ENCODE measurements around the gene ALS2CL.

ALS2CL gene

GRCh38 chr3:46707601-46708011 lies 14.1 kb upstream of the ALS2CL start:
- H3K79me2 ChIP-seq (ENCODE audit: low read length) = no peaks in the 10 kb centered on the region
- TF ChIP-seq EZH2 (optimal IDR thresholded peaks at IDR 0.05; ENCODE audit: low read depth, low read length) (no peak), EZH2phosphoT487 (IDR thresholded peaks at IDR 0.05; ENCODE audit: low read length) (no peak)
- TF ChIP-seq, protein P1, sequence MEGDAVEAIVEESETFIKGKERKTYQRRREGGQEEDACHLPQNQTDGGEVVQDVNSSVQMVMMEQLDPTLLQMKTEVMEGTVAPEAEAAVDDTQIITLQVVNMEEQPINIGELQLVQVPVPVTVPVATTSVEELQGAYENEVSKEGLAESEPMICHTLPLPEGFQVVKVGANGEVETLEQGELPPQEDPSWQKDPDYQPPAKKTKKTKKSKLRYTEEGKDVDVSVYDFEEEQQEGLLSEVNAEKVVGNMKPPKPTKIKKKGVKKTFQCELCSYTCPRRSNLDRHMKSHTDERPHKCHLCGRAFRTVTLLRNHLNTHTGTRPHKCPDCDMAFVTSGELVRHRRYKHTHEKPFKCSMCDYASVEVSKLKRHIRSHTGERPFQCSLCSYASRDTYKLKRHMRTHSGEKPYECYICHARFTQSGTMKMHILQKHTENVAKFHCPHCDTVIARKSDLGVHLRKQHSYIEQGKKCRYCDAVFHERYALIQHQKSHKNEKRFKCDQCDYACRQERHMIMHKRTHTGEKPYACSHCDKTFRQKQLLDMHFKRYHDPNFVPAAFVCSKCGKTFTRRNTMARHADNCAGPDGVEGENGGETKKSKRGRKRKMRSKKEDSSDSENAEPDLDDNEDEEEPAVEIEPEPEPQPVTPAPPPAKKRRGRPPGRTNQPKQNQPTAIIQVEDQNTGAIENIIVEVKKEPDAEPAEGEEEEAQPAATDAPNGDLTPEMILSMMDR (IDR thresholded peaks at IDR 0.05; ENCODE audit: low read length) = no peak
- H2AFZ ChIP-seq (ENCODE audit: low read length) = no peak overlapping the region
- no peak overlapping the region for H3K9ac ChIP-seq (ENCODE audit: low read length)
- H3K4me1 ChIP-seq (ENCODE audit: low read length) = no peaks in the 10 kb centered on the region
- DNase-seq = no peak
- no peak overlapping the region for H3K27ac ChIP-seq (ENCODE audit: low read length)
- no peaks in the 10 kb centered on the region for H3K9me2 ChIP-seq (replicated peaks; ENCODE audit: insufficient read depth, low read length)
- H3F3A ChIP-seq (ENCODE audit: insufficient read depth, low read length) = no peaks in the 10 kb centered on the region
- no peaks in the 10 kb centered on the region for H4K20me1 ChIP-seq (ENCODE audit: insufficient read depth, low read length)
- no peak overlapping the region for H3K4me2 ChIP-seq (ENCODE audit: low read depth, low read length)
- H3K36me3 ChIP-seq (replicated peaks; ENCODE audit: insufficient read depth, low read length) = no peaks in the 10 kb centered on the region
- no peaks in the 10 kb centered on the region for H3K9me3 ChIP-seq (replicated peaks; ENCODE audit: insufficient read depth, low read length)
- H3K27me3 ChIP-seq (replicated peaks; ENCODE audit: insufficient read depth, low read length) = no peaks in the 10 kb centered on the region; the same call in 1 of the 2 replicates
- no peak overlapping the region for H3K4me3 ChIP-seq (ENCODE audit: low read length)

- Histone ChIP-seq H3K27ac (ENCODE audit: low read length) (no peak overlapping the region), H3K4me2 (ENCODE audit: low read depth, low read length) (no peak overlapping the region), H3K79me2 (ENCODE audit: low read length) (no peaks in the 10 kb centered on the region), H3F3A (ENCODE audit: insufficient read depth, low read length) (no peaks in the 10 kb centered on the region), H3K4me3 (ENCODE audit: low read length) (no peak overlapping the region), H4K20me1 (ENCODE audit: insufficient read depth, low read length) (no peaks in the 10 kb centered on the region), H3K36me3 (replicated peaks; ENCODE audit: insufficient read depth, low read length) (no peaks in the 10 kb centered on the region), H3K27me3 (replicated peaks; ENCODE audit: insufficient read depth, low read length) (peaks cover under 1% of the 10 kb centered on the region; the same call in 1 of the 2 replicates), H3K9me2 (replicated peaks; ENCODE audit: insufficient read depth, low read length) (no peaks in the 10 kb centered on the region), H3K9me3 (replicated peaks; ENCODE audit: insufficient read depth, low read length) (no peaks in the 10 kb centered on the region), H3K4me1 (ENCODE audit: low read length) (no peaks in the 10 kb centered on the region), H2AFZ (ENCODE audit: low read length) (no peak overlapping the region), H3K9ac (ENCODE audit: low read length) (no peak overlapping the region)
- no peak for DNase-seq
- TF ChIP-seq, protein P1 (IDR thresholded peaks at IDR 0.05; ENCODE audit: low read length) = no peak
- TF ChIP-seq EZH2 (optimal IDR thresholded peaks at IDR 0.05; ENCODE audit: low read depth, low read length) (no peak), EZH2phosphoT487 (IDR thresholded peaks at IDR 0.05; ENCODE audit: low read length) (no peak)
These were observed 13.5 kb upstream of the ALS2CL start for GRCh38 chr3:46706771-46707582.

DNA sequence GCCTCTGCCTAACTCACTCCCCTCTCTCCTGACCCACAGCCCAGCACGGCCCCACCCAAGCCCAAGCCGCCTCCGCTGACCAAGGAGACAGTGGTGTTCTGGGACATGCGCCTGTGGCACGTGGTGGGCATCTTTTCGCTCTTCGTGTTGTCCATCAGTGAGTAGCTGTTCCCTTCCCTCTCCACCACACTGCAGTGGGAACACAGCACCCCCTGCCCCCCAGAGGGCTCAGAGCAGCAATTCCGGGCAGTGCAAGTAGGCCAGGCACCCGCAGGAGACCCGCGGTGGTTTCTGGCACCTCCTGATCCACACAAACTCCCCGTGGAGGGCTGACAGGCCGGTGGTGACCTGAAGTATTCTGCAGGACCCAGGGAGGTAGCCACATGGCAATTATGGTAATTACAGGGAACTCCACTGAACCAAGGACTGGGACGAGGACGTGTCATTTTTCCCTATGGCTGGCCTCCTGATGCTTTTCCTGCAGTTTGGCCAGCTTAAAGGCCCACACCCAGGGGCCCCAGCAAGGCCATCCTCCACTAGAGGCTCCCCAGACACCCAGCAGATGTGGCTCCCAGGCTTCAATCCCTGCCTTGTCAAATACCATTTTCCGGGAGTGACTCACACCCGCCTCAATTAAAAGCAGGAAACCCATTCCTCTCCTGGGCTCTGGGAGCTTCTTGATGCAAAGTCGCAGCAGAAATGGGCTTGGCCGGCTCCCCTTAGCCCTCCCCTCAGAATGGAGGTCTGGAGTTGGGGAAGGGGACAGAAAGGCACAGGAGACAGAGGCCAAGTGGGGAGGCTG lies 12.5 kb upstream of the ALS2CL start:
- H3K27me3 ChIP-seq (replicated peaks; ENCODE audit: insufficient read depth, low read length) = peaks cover 8% of the 10 kb centered on the region
- DNase-seq = no peak
- H3K9me3 ChIP-seq (replicated peaks; ENCODE audit: insufficient read depth, low read length) = no peaks in the 10 kb centered on the region
- no peaks in the 10 kb centered on the region for H3F3A ChIP-seq (ENCODE audit: insufficient read depth, low read length)
- TF ChIP-seq, protein P1 (IDR thresholded peaks at IDR 0.05; ENCODE audit: low read length) = no peak
- no peak for TF ChIP-seq EZH2phosphoT487 (IDR thresholded peaks at IDR 0.05; ENCODE audit: low read length)
- no peak overlapping the region for H3K4me3 ChIP-seq (ENCODE audit: low read length)
- H3K4me2 ChIP-seq (ENCODE audit: low read depth, low read length) = no peak overlapping the region
- H3K36me3 ChIP-seq (replicated peaks; ENCODE audit: insufficient read depth, low read length) = no peaks in the 10 kb centered on the region
- H2AFZ ChIP-seq (ENCODE audit: low read length) = no peak overlapping the region
- H4K20me1 ChIP-seq (ENCODE audit: insufficient read depth, low read length) = no peaks in the 10 kb centered on the region
- no peaks in the 10 kb centered on the region for H3K4me1 ChIP-seq (ENCODE audit: low read length)
- no peaks in the 10 kb centered on the region for H3K9me2 ChIP-seq (replicated peaks; ENCODE audit: insufficient read depth, low read length)
- H3K9ac ChIP-seq (ENCODE audit: low read length) = no peak overlapping the region
- no peaks in the 10 kb centered on the region for H3K79me2 ChIP-seq (ENCODE audit: low read length)
- no peak overlapping the region for H3K27ac ChIP-seq (ENCODE audit: low read length)

Measured in MM.1S (cell line).